ENCODE results near the gene LRRC37B. TPM values are rescaled to one million over a fixed set of nuclear protein-coding genes. Genes with fewer than 3 reads are reported as not detected.
"Not testable (repeated sequence)": the region's sequence is repeated elsewhere in the genome, so short reads cannot be mapped to it uniquely, and the experiment has no call there.

LRRC37B gene
- total RNA-seq = 10 to 100 TPM; 18.3 to 27.9 TPM

DNA sequence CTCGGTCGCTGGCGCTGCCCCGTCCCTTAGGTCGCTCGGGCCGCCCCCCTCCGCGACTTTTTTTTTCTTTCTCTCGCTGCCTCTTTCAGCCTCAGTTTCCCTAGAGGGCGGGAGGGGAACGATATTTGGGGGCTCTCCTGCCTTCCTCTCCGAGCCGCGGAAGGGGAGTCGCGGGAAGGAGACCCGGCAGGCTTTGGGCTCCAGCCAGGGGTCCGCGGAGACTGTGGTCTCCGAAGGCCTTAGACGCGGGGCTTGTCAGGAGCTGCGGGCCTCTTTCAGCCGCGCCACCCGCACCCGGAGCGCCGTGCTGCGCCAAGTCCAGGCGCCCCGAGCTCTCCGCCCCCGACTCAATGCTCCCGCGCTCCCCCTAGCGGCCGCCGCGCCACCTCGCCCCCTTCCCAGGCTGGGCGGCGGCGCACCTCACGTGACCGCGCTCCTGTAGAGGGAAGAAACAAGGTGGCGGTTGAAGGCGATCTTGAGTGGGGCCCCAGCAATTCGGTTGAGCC lies at the start of gene LRRC37B:
Gene LRRC37B, plus strand, starts transcription at position 427 of the 506 bp plus-strand sequence. CDS start 14,010 bp downstream, outside the sequence.
- DNase-seq (ENCODE audit: low spot score in 2 of 2) (peak; percentile 88 to 93), ATAC-seq (peak; percentile 92 to 95)
- H3K9me3 Mint-ChIP-seq = no peaks in the 10 kb centered on the region
- H3K27ac Mint-ChIP-seq = peak within 1 kb of the TSS; percentile 87 to 95
- H3K36me3 Mint-ChIP-seq = peaks cover 7 to 22% of the 10 kb centered on the region in 2 donors

DNA sequence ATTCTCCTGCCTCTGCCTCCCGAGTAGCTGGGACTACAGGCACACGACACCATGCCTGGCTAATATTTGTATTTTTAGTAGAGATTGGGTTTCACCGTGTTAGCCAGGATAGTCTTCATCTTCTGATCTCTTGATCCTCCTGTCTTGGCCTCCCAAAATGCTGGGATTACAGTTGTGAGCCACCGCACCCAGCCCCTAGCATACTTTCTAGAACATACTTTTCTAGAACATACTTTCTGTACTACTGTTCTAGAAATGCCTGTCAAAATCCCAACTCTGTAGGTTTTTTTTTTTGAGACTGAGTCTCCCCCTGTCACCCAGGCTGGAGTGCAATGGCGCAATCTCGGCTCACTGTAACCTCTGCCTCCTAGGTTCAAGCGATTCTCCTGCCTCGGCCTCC lies 43.1 kb upstream of the LRRC37B start:
- peak overlapping the region in 1 of 2 donors; percentile 72 for H3K27ac Mint-ChIP-seq
- H3K36me3 Mint-ChIP-seq; DNase-seq (ENCODE audit: low spot score in 2 of 2); H3K9me3 Mint-ChIP-seq; ATAC-seq: not testable (repeated sequence)

DNA sequence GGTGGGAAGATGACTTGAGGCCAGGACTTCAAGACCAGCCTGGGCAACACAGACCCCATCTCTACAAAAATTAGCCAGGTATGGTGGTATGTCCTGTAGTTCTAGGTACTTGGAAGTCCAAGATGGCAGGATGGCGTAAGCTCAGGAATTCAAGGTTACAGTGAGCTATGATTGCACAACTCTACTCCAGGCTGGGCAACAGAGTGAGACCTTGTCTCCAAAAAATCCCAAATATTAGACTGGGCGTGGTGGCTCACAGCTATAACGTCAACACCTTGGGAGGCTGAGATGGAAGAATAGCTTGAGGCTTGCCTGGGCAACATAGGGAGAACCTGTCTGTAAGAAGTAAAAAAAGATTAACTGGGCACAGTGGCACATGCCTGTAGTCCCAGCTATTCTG lies 39.5 kb upstream of the LRRC37B start:
- no peaks in the 10 kb centered on the region for H3K9me3 Mint-ChIP-seq
- no peak overlapping the region for H3K27ac Mint-ChIP-seq
- peaks cover 0 to 8% of the 10 kb centered on the region in 2 donors for H3K36me3 Mint-ChIP-seq
- no peak for ATAC-seq
- DNase-seq (ENCODE audit: low spot score in 2 of 2) = no peak

DNA sequence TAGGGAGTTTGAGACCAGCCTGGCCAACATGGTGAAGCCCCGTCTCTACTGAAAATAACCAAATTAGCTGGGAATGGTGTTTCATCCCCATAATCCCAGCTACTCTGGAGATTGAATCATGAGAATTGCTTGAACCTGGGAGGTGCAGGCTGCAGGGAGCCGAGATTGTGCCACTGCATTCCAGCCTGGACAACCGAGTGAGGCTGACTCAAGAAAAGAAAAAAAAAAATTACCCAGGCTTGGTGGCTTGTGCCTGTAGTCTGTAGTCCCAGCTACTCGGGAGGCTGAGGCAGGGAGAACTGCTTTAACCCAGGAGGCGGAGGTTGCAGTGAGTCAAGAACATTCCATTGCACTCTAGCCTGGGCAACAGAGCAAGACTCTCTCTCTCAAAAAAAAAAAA lies 36.8 kb upstream of the LRRC37B start:
- H3K9me3 Mint-ChIP-seq; DNase-seq (ENCODE audit: low spot score in 2 of 2); ATAC-seq; H3K36me3 Mint-ChIP-seq: not testable (repeated sequence)
- H3K27ac Mint-ChIP-seq = peak overlapping the region in 1 of 2 donors; percentile 29

DNA sequence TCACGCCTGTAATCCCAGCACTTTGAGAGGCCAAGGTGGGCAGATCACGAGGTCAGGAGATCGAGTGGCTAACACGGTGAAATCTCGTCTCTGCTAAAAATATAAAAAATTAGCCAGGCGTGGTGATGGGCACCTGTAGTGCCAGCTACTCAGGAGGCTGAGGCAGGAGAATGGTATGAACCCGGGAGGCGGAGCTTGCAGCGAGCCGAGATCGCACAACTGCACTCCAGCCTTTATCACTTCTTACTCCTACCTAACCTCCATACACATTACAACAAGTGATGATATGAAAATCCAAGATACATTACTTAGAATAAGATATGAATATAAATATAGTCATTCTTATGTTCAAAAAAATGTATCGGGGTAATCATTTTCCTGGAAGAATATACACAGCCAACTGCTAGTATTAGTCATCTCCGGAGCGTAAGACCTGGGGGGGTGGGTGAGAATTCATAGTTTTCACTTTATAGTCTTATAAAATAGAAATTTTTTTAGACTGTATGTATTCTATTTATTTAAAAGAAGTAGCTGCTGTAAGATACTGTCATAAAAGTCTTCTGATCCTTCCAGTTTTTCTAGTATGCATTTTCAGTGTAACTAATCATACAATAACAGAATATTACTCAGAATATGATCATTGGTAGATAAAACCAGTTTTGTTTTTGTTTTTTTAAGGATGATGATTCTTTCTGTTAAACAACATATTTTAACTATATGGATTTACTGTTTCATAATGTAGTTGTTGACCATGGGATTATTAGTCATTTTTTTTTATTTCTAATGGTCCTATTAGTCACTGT lies 32.7 kb upstream of the LRRC37B start:
- not testable (repeated sequence) for DNase-seq (ENCODE audit: low spot score in 2 of 2); H3K9me3 Mint-ChIP-seq; ATAC-seq; H3K27ac Mint-ChIP-seq
- H3K36me3 Mint-ChIP-seq = peaks cover 9 to 11% of the 10 kb centered on the region in 2 donors

DNA sequence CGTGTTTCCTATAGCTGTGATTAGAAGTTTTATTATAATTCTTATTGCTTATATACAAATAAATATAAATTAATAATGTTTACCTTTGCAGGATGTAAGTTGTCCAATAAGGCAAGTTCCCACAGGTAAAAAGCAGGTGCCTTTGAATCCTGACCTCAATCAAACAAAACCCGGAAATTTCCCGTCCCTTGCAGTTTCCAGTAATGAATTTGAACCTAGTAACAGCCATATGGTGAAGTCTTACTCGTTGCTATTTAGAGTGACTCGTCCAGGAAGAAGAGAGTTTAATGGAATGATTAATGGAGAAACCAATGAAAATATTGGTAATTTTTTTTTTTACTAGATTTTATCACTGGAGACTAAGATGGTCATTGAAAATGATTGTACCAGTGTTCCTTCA lies 31.8 kb upstream of the LRRC37B start:
- DNase-seq (ENCODE audit: low spot score in 2 of 2); H3K9me3 Mint-ChIP-seq; H3K27ac Mint-ChIP-seq; ATAC-seq: not testable (repeated sequence)
- peaks cover 9 to 11% of the 10 kb centered on the region in 2 donors for H3K36me3 Mint-ChIP-seq

DNA sequence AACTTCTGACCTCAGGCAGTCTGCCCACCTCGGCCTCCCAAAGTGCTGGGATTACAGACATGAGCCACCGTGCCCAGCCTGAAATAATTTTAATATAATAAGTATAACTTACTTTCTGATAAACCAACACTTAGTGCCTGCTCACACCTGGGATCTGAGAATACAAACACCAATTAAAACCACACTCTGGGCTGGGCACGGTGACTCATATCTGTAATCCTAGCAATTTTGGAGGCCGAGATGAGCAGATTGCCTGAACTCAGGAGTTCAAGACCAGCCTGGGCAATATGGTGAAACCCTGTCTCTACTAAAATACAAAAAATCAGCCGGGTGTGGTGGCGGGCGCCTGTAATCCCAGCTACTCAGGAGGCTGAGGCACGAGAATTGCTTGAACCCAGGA lies 15.4 kb upstream of the LRRC37B start:
- peaks cover 5 to 11% of the 10 kb centered on the region in 2 donors for H3K36me3 Mint-ChIP-seq

DNA sequence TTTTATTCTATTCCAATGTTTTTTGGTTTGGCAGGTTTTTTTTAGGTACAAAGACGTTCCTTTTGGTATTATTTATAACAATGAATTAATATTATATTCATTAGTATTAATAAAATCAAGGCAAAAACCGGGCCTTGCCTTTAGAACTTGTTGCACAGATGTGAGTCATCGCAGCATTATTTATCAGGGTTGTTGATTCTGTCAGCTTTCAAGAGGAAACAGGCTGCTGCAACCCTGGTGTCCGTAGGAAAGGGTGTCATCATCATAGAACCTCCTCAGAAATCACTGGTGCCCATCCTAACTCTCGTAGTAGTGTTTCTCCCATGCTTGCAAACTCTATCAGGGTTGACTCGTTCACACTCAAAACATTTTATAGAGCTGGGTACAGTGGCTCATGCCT lies 10.2 kb upstream of the LRRC37B start:
- no peak for DNase-seq (ENCODE audit: low spot score in 2 of 2)
- Mint-ChIP-seq H3K27ac (no peak overlapping the region), H3K9me3 (no peaks in the 10 kb centered on the region), H3K36me3 (peaks cover 0 to 19% of the 10 kb centered on the region in 2 donors)
- ATAC-seq = no peak

More for the DNA sequence above, 15.4 kb upstream of the LRRC37B start:
- not testable (repeated sequence) for H3K27ac Mint-ChIP-seq; ATAC-seq; DNase-seq (ENCODE audit: low spot score in 2 of 2); H3K9me3 Mint-ChIP-seq

DNA sequence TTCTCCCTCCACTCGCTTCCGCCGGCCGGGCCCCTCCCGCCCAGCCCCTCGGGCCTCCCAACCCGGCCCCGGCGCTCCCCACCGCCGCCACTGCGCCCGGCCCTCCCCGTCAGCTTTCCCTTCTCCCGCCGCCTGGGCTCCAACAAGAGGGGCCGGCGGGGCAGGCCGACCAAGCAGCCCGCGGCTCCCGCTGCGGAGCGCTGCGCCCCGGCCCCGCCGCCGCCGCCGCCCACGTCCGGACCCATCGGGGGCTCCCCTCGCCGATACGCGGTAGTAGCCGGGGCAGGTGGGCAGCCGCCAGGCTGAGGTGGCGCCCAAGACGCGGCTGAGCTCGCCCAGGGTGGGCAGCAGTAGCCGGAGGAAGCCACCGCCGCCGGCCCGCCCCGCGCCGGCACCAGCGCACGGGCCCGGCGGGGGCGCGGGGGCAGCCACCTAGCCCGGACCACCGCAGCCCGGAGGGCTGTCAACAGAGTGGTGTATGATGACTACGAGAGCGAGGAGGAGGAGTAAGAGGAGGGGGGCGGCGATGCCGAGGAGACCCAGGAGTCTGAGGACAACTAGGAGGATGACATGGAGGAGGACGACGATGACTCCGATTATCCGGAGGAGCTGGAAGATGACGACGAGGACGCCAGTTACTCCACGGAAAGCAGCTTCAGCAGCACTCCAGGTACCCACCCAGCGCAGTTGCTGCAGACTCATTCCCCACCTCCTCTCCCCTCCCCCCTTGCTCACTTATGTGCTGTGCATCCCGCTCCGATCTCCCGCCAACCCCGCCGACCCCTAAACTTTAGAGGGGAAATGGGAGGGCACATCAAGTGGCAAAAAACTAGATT lies 498 bp downstream of the LRRC37B start:
- DNase-seq (ENCODE audit: low spot score in 2 of 2) (peak; percentile 46 to 65), ATAC-seq (peak; percentile 62 to 64)
- H3K36me3 Mint-ChIP-seq = peaks cover 7 to 26% of the 10 kb centered on the region in 2 donors
- H3K9me3 Mint-ChIP-seq = no peaks in the 10 kb centered on the region
- peak overlapping the region; percentile 87 to 95 for H3K27ac Mint-ChIP-seq

DNA sequence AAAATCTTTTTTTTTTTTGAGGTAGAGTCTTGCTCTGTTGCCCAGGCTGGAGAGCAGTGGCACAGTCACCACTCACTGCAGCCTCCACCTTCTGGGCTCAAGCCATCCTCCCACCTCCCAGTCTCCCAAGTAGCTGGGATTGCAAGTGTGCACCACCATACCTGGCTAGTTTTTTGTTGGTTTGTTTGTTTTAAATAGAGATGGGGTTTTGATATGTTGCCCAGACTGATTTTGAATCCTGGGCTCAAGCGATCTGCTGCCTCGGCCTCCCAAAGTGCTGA lies 2.0 kb downstream of the LRRC37B start:
- Mint-ChIP-seq H3K36me3 (peaks cover 7 to 26% of the 10 kb centered on the region in 2 donors), H3K27ac (peak overlapping the region in 1 of 2 donors; percentile 87), H3K9me3 (no peaks in the 10 kb centered on the region)
- DNase-seq (ENCODE audit: low spot score in 2 of 2) = no peak
- ATAC-seq = no peak

DNA sequence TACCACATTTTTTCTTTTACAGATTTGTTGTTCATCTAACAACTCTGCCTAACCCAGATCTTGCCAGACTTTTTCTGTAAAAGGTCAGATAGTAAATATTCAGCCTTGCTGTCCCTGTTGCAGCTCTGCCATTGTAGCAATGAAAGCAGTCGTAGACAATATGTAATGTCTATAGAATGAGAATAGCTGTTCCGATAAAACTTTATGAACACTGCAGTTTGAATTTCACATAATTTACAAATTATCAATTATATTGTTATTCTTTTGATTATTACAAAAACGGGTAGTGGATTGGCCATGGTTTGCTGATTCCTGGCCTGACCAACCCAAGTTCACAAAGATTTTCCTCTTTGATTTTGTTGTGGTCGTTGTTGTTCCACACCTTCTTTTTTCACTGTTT lies 2.9 kb downstream of the LRRC37B start:
- ATAC-seq = no peak
- Mint-ChIP-seq H3K9me3 (no peaks in the 10 kb centered on the region), H3K36me3 (peaks cover 7 to 26% of the 10 kb centered on the region in 2 donors), H3K27ac (no peak overlapping the region)
- DNase-seq (ENCODE audit: low spot score in 2 of 2) = no peak

DNA sequence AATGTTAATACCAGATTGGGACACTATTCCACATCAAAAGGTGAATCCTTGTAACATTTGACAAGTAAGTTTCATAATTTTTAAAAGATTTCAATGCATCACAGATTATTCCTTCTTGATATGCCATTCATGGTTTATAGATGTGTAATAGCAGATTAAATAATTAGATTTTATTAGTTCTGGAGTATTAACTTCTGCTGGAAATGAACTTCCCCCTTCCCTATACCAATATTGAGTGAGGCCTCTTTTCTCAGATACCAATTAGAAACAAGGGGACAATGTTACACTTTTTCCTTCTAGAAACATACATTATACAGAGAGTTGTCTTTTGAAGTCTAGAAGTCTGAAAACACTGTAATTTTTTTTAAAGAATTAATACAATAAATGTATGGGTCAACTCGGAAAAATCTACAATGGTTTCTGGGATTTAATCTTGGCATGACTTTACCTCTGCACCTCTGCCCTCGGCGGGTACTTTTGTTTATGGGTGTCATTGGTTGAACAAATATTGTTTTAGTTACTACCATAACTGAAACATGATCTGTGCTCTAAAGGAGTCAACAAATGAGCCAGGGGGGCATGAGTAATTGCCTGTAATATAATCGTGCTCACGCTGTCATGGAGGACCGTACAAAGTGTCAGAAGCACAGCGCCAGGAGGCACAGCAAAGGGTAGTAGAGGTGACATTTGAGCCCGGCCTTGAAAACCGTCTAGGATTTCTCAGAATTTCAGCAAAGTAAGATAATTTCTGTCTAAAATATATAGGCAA lies 8.2 kb downstream of the LRRC37B start:
- H3K9me3 Mint-ChIP-seq = no peaks in the 10 kb centered on the region
- DNase-seq (ENCODE audit: low spot score in 2 of 2) = no peak
- H3K36me3 Mint-ChIP-seq = peaks cover 0 to 16% of the 10 kb centered on the region in 2 donors
- no peak overlapping the region for H3K27ac Mint-ChIP-seq
- no peak for ATAC-seq

DNA sequence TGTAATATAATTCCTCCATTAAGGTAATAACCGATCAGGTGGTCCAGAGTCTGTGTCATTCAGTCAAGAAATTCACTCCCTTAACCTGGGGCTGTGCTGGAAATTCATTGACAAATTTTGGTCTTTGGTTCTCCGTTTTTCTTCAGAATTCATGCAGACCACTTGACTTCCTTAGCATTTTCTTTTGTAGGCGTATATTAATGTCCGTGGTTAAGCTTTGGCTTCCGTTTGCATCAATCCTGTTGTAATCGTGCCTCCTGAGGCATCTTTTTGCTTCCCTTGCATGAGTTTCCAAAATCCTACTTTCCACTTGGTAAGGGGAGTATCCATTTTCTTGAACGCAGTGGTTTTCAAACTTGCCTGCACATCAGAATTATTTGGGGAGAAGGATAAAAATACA lies 9.0 kb downstream of the LRRC37B start:
- Mint-ChIP-seq H3K36me3 (peaks cover 0 to 16% of the 10 kb centered on the region in 2 donors), H3K27ac (no peak overlapping the region), H3K9me3 (no peaks in the 10 kb centered on the region)
- ATAC-seq = no peak
- DNase-seq (ENCODE audit: low spot score in 2 of 2) = no peak

DNA sequence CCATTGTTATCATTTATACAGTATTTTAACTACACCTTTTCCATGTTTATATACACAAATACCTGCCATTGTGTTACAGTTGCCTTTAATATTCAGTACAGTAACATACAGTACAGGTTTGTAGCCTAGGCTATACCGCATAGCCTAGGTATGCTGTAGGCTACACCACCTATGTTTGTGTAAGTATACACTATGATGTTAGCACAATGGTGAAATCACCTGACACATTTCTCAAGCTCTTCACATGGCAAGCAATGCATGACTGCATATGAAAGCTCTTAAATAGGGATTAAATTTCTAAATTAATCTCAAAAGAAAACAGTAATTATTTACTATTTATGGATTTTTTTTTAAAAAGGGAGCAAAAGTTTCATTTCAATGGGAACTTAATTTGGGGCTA lies 12.0 kb downstream of the LRRC37B start:
- no peaks in the 10 kb centered on the region for H3K9me3 Mint-ChIP-seq
- no peak for DNase-seq (ENCODE audit: low spot score in 2 of 2)
- ATAC-seq = no peak
- peaks cover 0 to 6% of the 10 kb centered on the region in 2 donors for H3K36me3 Mint-ChIP-seq
- no peak overlapping the region for H3K27ac Mint-ChIP-seq

DNA sequence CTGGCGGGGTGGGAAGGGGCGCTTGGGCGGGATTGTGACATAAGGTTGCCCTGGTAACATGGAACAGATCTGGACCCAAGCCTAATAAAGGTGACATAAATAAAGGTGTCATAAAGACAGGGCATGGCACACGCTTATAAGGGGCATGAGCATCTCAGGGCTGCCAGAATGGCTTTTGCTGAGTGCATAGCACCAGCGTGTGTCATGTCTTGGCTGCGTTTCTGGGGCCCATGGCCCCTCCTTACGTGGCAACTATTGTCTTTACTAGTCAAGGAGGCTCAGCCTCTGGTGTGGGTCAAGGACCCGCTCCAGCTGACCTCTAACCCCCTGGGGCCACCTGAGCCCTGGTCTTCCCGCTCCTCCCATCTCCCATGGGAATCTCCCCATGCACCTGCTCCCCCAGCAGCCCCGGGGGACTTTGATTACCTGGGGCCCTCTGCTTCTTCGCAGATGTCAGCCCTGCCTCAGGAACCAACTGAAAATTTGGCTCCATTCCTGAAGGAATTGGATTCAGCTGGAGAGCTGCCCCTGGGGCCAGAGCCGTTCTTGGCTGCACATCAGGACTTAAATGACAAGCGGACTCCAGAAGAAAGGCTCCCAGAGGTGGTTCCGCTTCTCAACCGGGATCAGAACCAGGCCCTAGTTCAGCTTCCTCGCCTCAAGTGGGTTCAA lies 13.9 kb downstream of the LRRC37B start:
- Mint-ChIP-seq H3K27ac (no peak overlapping the region), H3K9me3 (no peaks in the 10 kb centered on the region), H3K36me3 (peaks cover 0 to 6% of the 10 kb centered on the region in 2 donors)
- no peak for DNase-seq (ENCODE audit: low spot score in 2 of 2)
- no peak for ATAC-seq

DNA sequence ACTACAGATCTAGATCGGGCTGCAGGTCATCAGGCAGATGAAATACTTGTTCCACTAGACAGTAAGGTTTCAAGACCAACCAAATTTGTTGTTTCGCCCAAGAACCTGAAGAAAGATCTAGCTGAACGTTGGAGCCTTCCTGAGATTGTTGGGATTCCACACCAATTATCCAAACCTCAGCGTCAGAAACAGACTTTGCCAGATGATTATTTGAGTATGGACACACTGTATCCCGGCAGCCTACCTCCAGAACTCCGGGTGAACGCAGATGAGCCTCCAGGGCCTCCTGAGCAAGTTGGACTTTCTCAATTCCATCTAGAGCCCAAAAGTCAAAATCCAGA lies 14.4 kb downstream of the LRRC37B start:
- ATAC-seq (no peak), DNase-seq (ENCODE audit: low spot score in 2 of 2) (no peak)
- H3K9me3 Mint-ChIP-seq = no peaks in the 10 kb centered on the region
- peaks cover 0 to 6% of the 10 kb centered on the region in 2 donors for H3K36me3 Mint-ChIP-seq
- no peak overlapping the region for H3K27ac Mint-ChIP-seq

Data from activated naive CD4-positive, alpha-beta T cell treated with anti-CD3 and anti-CD28 coated beads, Interleukin-2, amount 50 U/mL, for 72 hours (primary cell).